HUES64 (cell line): ENCODE data around the gene KCNE3.

Source experiments
- H3K27ac ChIP-seq: 2 replicates; pipeline ENCODE4 v1.7.0; 2013; ENCODE audit warnings: low read depth, low read length, inconsistent platforms
- H3K27me3 ChIP-seq: 2 replicates; pipeline ENCODE4 v1.6.1; 2013; ENCODE audit warnings: mild to moderate bottlenecking, low read length; ENCODE audit not compliant: insufficient read depth
- H3K36me3 ChIP-seq: 2 replicates; pipeline ENCODE4 v1.6.1; 2013; ENCODE audit warnings: mild to moderate bottlenecking, low read length; ENCODE audit not compliant: insufficient read depth
- H3K4me1 ChIP-seq: 2 replicates; pipeline ENCODE4 v1.6.1; 2013; ENCODE audit warnings: mild to moderate bottlenecking, low read length, moderate library complexity; ENCODE audit not compliant: insufficient read depth
- H3K4me3 ChIP-seq: 2 replicates; pipeline ENCODE4 v1.5.1; 2013; ENCODE audit warnings: mild to moderate bottlenecking, low read length, moderate library complexity
- H3K9ac ChIP-seq: 2 replicates; pipeline ENCODE4 v1.6.1; 2013; ENCODE audit warnings: mild to moderate bottlenecking, low read depth, low read length
- H3K9me3 ChIP-seq: 2 replicates; pipeline ENCODE4 v1.6.1; 2013; ENCODE audit warnings: low read depth, low read length; ENCODE audit not compliant: insufficient read depth
- WGBS: fragments of 150-250, 120-280 bp; methylation state at CpG from one replicate; pipeline ENCODE4 v1.1.7; 2013; ENCODE audit warnings: missing lambda C conversion rate; 5-methylcytosine and 5-hydroxymethylcytosine counted together

KCNE3 gene

GRCh38 chr11:74490941-74491340, 23.6 kb upstream of the KCNE3 start:
- H3K9ac ChIP-seq: no peak overlapping the region
- 95% methylated on average over 4 of the region's 4 CpGs for WGBS

GRCh38 chr11:74487875-74488274, 20.5 kb upstream of the KCNE3 start:
- H3K9ac ChIP-seq: no peak overlapping the region
- H3K36me3 ChIP-seq: no peaks in the 10 kb centered on the region
- no peaks in the 10 kb centered on the region for H3K9me3 ChIP-seq
- no peaks in the 10 kb centered on the region for H3K27me3 ChIP-seq
- H3K27ac ChIP-seq: no peak overlapping the region
- H3K4me3 ChIP-seq: no peak overlapping the region
- 64% methylated on average over 1 of the region's 1 CpG for WGBS
- H3K4me1 ChIP-seq: peaks cover 6% of the 10 kb centered on the region; the same call in 1 of the 2 replicates

More at GRCh38 chr11:74490941-74491340, 23.6 kb upstream of the KCNE3 start:
- Histone ChIP-seq H3K27ac (no peak overlapping the region), H3K4me1 (peaks cover 11% of the 10 kb centered on the region; the same call in 1 of the 2 replicates), H3K9me3 (no peaks in the 10 kb centered on the region), H3K36me3 (no peaks in the 10 kb centered on the region), H3K27me3 (no peaks in the 10 kb centered on the region), H3K4me3 (no peak overlapping the region)

GRCh38 chr11:74485868-74486267, 18.5 kb upstream of the KCNE3 start:
- no peaks in the 10 kb centered on the region for H3K9me3 ChIP-seq
- H3K4me3 ChIP-seq: no peak overlapping the region
- no peaks in the 10 kb centered on the region for H3K27me3 ChIP-seq
- H3K4me1 ChIP-seq: no peaks in the 10 kb centered on the region
- whole genome bisulfite sequencing: 86% methylated on average over 2 of the region's 2 CpGs
- H3K27ac ChIP-seq: no peak overlapping the region
- H3K36me3 ChIP-seq: no peaks in the 10 kb centered on the region
- no peak overlapping the region for H3K9ac ChIP-seq

- H3K27ac ChIP-seq: no peak overlapping the region
- WGBS: 91% methylated on average over 3 of the region's 3 CpGs
- no peak overlapping the region for H3K9ac ChIP-seq
- no peak overlapping the region for H3K4me3 ChIP-seq
- no peaks in the 10 kb centered on the region for H3K9me3 ChIP-seq
- H3K36me3 ChIP-seq: no peaks in the 10 kb centered on the region
- no peaks in the 10 kb centered on the region for H3K4me1 ChIP-seq
- H3K27me3 ChIP-seq: no peaks in the 10 kb centered on the region
These were observed 13.5 kb upstream of the KCNE3 start for GRCh38 chr11:74480688-74481417.

- no peak overlapping the region for H3K27ac ChIP-seq
- H3K9me3 ChIP-seq: no peaks in the 10 kb centered on the region
- no peaks in the 10 kb centered on the region for H3K4me1 ChIP-seq
- no peaks in the 10 kb centered on the region for H3K27me3 ChIP-seq
- H3K4me3 ChIP-seq: no peak overlapping the region
- H3K36me3 ChIP-seq: no peaks in the 10 kb centered on the region
- H3K9ac ChIP-seq: no peak overlapping the region
- 90% methylated on average over 1 of the region's 1 CpG for whole genome bisulfite sequencing
These were observed 12.4 kb upstream of the KCNE3 start for GRCh38 chr11:74479732-74480123.

- Histone ChIP-seq H3K27ac (no peak overlapping the region), H3K4me3 (no peak overlapping the region), H3K36me3 (no peaks in the 10 kb centered on the region), H3K9me3 (no peaks in the 10 kb centered on the region), H3K27me3 (no peaks in the 10 kb centered on the region), H3K4me1 (no peaks in the 10 kb centered on the region), H3K9ac (no peak overlapping the region)
- 90% methylated on average over 10 of the region's 10 CpGs for WGBS
These were observed 11.8 kb upstream of the KCNE3 start for GRCh38 chr11:74478877-74479731.

- Histone ChIP-seq H3K36me3 (no peaks in the 10 kb centered on the region), H3K4me1 (no peaks in the 10 kb centered on the region), H3K4me3 (no peak overlapping the region), H3K27ac (no peak overlapping the region), H3K27me3 (no peaks in the 10 kb centered on the region), H3K9me3 (no peaks in the 10 kb centered on the region), H3K9ac (no peak overlapping the region)
- 93% methylated on average over 2 of the region's 2 CpGs for WGBS
These were observed 9.2 kb upstream of the KCNE3 start for GRCh38 chr11:74476536-74476935.

- no peak overlapping the region for H3K9ac ChIP-seq
- no peaks in the 10 kb centered on the region for H3K27me3 ChIP-seq
- H3K36me3 ChIP-seq: no peaks in the 10 kb centered on the region
- H3K4me3 ChIP-seq: no peak overlapping the region
- WGBS: 85% methylated on average over 1 of the region's 1 CpG
- H3K27ac ChIP-seq: no peak overlapping the region
- H3K9me3 ChIP-seq: no peaks in the 10 kb centered on the region
- H3K4me1 ChIP-seq: no peaks in the 10 kb centered on the region
These were observed 7.0 kb upstream of the KCNE3 start for GRCh38 chr11:74474316-74474715.

GRCh38 chr11:74473382-74474173, 6.2 kb upstream of the KCNE3 start:
- no peaks in the 10 kb centered on the region for H3K9me3 ChIP-seq
- 0 out of 2 replicates have a peak, but pooled peaks cover under 1% of the 10 kb centered on the region for H3K4me1 ChIP-seq
- H3K27ac ChIP-seq: no peak overlapping the region
- no peak overlapping the region for H3K4me3 ChIP-seq
- no peaks in the 10 kb centered on the region for H3K27me3 ChIP-seq
- no peak overlapping the region for H3K9ac ChIP-seq
- no peaks in the 10 kb centered on the region for H3K36me3 ChIP-seq
- 80% methylated on average over 10 of the region's 10 CpGs for WGBS

GRCh38 chr11:74471668-74472429, 4.5 kb upstream of the KCNE3 start:
- Histone ChIP-seq H3K4me1 (peaks cover 10% of the 10 kb centered on the region), H3K36me3 (no peaks in the 10 kb centered on the region), H3K27ac (no peak overlapping the region), H3K9ac (no peak overlapping the region), H3K27me3 (peaks cover 9% of the 10 kb centered on the region), H3K9me3 (no peaks in the 10 kb centered on the region), H3K4me3 (no peak overlapping the region)
- 82% methylated on average over 4 of the region's 5 CpGs for WGBS
